ENCODE measurements around the gene PLB1. TPM values are rescaled to one million over a fixed set of nuclear protein-coding genes. Genes with fewer than 3 reads are reported as not detected.

Gene PLB1
- total RNA-seq, 4 donors from 2014 or later: 3.0 to 14.5 (median 10.5) TPM

DNA sequence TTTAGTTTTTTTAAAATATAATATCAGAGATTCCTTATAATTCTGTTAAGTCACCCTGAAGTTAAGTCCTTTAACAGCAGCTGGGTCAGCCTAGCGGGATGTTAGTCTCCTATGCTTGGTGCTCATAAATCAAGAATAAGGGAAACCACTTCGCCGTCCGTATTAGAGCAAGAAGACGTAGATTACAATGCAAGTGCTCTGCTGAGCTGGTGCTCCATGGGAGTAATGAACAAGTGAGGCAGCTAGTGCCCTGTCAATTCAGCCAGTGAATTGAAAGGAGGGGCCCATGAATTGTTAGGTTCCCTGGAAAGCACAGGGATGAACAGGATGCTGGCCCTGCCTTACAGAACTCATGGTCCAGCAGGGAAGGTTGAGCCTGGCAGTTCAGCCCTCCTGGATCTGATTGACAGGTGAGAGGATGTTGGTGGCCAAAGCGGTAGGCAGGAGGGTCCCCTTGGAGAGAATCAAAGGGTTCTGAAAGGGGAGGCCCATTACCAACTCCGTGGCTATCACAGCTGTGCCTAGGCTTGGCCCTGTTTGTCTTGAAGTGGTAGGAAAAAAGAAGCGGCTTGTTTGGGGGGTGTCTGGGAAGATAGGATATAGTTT, 30.8 kb downstream of the PLB1 start:
- TF ChIP-seq, protein P1, sequence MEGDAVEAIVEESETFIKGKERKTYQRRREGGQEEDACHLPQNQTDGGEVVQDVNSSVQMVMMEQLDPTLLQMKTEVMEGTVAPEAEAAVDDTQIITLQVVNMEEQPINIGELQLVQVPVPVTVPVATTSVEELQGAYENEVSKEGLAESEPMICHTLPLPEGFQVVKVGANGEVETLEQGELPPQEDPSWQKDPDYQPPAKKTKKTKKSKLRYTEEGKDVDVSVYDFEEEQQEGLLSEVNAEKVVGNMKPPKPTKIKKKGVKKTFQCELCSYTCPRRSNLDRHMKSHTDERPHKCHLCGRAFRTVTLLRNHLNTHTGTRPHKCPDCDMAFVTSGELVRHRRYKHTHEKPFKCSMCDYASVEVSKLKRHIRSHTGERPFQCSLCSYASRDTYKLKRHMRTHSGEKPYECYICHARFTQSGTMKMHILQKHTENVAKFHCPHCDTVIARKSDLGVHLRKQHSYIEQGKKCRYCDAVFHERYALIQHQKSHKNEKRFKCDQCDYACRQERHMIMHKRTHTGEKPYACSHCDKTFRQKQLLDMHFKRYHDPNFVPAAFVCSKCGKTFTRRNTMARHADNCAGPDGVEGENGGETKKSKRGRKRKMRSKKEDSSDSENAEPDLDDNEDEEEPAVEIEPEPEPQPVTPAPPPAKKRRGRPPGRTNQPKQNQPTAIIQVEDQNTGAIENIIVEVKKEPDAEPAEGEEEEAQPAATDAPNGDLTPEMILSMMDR (IDR thresholded peaks at IDR 0.05): no peak
- TF ChIP-seq POLR2A (IDR thresholded peaks at IDR 0.05) (no peak), POLR2AphosphoS5 (IDR thresholded peaks at IDR 0.05) (no peak), EP300 (IDR thresholded peaks at IDR 0.05) (no peak)
- no peak overlapping the region for H3K4me3 ChIP-seq
- peaks cover 45% of the 10 kb centered on the region for H3K27me3 ChIP-seq
- no peak overlapping the region for H3K27ac ChIP-seq
- no peaks in the 10 kb centered on the region for H3K9me3 ChIP-seq
- 80 to 92% methylated on average over 5 to 8 of the region's 8 CpGs for WGBS, 2 donors (ENCODE audit: low coverage in 1 of 2)
- no peaks in the 10 kb centered on the region for H3K36me3 ChIP-seq
- peaks cover 0 to 4% (median 0%) of the 10 kb centered on the region in 3 donors for H3K4me1 ChIP-seq
- ATAC-seq: no peak

DNA sequence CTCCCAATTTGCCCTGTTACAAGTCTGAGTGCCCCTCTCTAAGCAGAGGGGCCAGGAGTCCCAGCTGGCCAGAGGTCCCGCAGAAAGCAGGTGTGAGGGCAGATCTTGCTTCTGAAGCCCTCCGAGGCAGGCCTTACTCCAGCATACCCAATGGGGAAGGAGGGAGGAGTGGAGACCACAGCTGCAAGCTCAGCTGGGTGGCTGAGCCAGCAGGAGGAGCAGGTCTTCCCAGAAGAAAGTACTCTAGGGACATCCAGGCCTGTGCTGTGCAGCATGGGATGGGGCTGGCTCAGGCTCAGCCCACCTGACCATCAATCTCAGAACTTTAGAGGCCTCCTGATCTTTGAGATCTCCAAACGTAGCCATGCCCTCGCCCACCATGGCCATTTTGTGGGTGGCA, 31.3 kb downstream of the PLB1 start:
- peaks cover 40% of the 10 kb centered on the region for H3K27me3 ChIP-seq
- WGBS, 2 donors (ENCODE audit: low coverage in 1 of 2): no CpG with 5 or more reads among the region's 4 CpGs
- no peaks in the 10 kb centered on the region for H3K36me3 ChIP-seq
- no peak for TF ChIP-seq POLR2AphosphoS5 (IDR thresholded peaks at IDR 0.05)
- TF ChIP-seq POLR2A (IDR thresholded peaks at IDR 0.05): no peak
- TF ChIP-seq, protein P1 (IDR thresholded peaks at IDR 0.05): no peak
- no peak for TF ChIP-seq EP300 (IDR thresholded peaks at IDR 0.05)
- H3K4me1 ChIP-seq: peaks cover 0 to 4% (median 0%) of the 10 kb centered on the region in 3 donors
- H3K27ac ChIP-seq: no peak overlapping the region
- H3K4me3 ChIP-seq: no peak overlapping the region
- ATAC-seq: no peak
- H3K9me3 ChIP-seq: no peaks in the 10 kb centered on the region

DNA sequence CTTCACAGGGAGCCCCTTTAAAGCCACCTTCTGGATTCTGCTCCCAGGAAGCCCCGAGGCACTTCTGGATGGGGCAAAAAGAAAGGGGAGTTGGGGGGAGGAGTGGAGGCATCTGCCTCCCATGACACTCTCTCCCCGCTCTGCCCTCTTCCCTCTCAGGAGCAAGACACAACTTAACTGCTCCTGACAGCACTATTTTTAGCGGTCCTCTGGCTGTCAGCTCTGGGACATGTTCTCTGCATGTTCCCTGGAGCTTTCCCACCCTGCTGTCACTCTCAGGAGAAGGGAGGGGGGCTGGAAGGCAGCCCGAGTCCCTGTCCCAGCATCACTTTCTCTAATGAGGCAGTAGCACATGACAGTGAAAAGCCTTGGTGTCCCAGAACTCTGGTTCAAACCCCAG, 32.3 kb downstream of the PLB1 start:
- Histone ChIP-seq H3K9me3 (no peaks in the 10 kb centered on the region), H3K36me3 (no peaks in the 10 kb centered on the region), H3K27me3 (peaks cover 38% of the 10 kb centered on the region), H3K4me1 (peaks cover 0 to 4% (median 0%) of the 10 kb centered on the region in 3 donors), H3K27ac (no peak overlapping the region), H3K4me3 (no peak overlapping the region)
- no peak for ATAC-seq
- 31% methylated on average over 3 of the region's 4 CpGs; no CpG with 5 or more reads in 1 of the 2 donors for WGBS, 2 donors (ENCODE audit: low coverage in 1 of 2)
- TF ChIP-seq POLR2A (IDR thresholded peaks at IDR 0.05): no peak
- TF ChIP-seq POLR2AphosphoS5 (IDR thresholded peaks at IDR 0.05): no peak
- TF ChIP-seq, protein P1 (IDR thresholded peaks at IDR 0.05): no peak
- no peak for TF ChIP-seq EP300 (IDR thresholded peaks at IDR 0.05)

DNA sequence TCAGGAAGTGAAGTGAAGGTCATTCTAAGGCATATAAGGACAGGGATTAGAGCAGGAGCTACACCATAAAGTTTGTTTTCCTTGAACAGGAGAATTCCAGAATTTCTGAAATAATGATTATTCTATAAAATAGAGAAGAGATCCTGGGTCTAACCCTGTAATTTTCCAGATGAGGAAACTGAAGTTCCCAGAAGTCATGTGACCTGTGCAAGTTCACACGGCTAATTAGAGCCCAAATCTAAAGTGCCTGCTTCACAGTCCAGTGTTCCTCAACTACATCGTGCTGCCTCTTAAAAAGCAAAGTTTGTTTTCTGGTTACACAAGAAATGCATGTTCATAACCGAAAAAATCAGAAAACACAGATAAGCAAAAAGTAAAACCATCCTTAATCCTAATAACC, 34.9 kb downstream of the PLB1 start:
- Histone ChIP-seq H3K36me3 (no peaks in the 10 kb centered on the region), H3K9me3 (no peaks in the 10 kb centered on the region), H3K27ac (no peak overlapping the region), H3K27me3 (peaks cover 13% of the 10 kb centered on the region), H3K4me3 (no peak overlapping the region), H3K4me1 (peaks cover 0 to 4% (median 0%) of the 10 kb centered on the region in 3 donors)
- WGBS, 2 donors (ENCODE audit: low coverage in 1 of 2): 56 to 68% methylated on average over 3 of the region's 3 CpGs
- TF ChIP-seq, protein P1 (IDR thresholded peaks at IDR 0.05): no peak
- TF ChIP-seq POLR2A (IDR thresholded peaks at IDR 0.05): no peak
- no peak for TF ChIP-seq EP300 (IDR thresholded peaks at IDR 0.05)
- no peak for TF ChIP-seq POLR2AphosphoS5 (IDR thresholded peaks at IDR 0.05)
- ATAC-seq: no peak

DNA sequence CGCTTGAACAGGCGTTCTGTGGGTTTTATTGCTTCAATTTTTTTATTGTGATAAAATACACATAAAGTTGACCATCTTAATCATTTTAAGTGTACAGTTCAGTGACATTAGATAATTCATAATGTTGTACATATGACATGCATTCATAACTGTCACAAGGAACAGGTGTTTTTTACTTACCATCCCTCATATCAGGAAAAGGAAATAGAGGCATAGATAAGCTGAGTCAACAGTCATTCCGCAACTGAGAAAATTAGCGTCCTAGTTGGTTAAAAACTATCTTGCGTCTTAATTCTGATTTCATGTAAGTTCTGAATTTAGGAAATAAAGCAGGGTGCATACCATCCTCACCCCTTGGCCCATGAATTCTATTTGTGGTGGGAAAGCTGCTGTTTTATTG, 36.5 kb downstream of the PLB1 start:
- no peak for ATAC-seq
- Histone ChIP-seq H3K4me1 (peaks cover 0 to 4% (median 0%) of the 10 kb centered on the region in 3 donors), H3K27me3 (peaks cover 12% of the 10 kb centered on the region), H3K4me3 (no peak overlapping the region), H3K36me3 (no peaks in the 10 kb centered on the region), H3K9me3 (no peaks in the 10 kb centered on the region), H3K27ac (no peak overlapping the region)
- WGBS, 2 donors (ENCODE audit: low coverage in 1 of 2): 70 to 89% methylated on average over 4 to 5 of the region's 5 CpGs
- no peak for TF ChIP-seq POLR2A (IDR thresholded peaks at IDR 0.05)
- TF ChIP-seq, protein P1 (IDR thresholded peaks at IDR 0.05): no peak
- no peak for TF ChIP-seq POLR2AphosphoS5 (IDR thresholded peaks at IDR 0.05)
- TF ChIP-seq EP300 (IDR thresholded peaks at IDR 0.05): no peak
